ENCODE measurements around the gene PKNOX1.
"Not testable (repeated sequence)": the region's sequence is repeated elsewhere in the genome, so short reads cannot be mapped to it uniquely, and the experiment has no call there.

The PKNOX1 gene

DNA sequence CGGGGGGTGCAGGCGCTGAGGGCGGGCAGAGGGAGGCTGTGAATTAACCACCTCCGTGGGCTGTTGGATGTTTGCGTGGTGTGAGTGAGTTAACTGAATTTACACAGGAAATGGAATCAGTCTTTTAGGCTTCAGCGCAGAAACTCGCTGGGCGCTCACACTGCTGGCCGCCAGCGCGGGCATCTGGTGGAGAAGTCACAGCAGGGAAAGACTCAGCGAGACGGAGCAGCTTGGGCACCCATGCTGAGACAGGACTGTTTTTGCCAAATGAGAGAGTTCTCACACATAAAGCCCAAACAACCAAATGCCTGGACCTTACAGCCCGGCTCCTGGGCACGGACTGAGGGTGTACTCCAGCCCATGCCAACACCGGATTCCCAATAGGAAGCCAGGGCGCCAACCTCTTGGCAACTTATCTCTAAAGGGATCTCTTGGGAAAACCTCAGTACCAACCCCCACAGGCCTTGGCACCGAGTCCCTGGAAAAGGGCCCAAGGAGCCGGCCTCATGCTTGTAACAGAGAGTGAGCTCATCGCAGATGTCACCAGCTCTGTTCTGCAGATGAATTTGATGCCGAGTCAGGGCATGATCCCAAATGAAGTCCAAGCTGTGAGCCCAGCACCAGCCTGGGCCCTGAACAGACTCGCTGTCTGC is 90.0 kb downstream of the PKNOX1 start:
- DNase-seq = not testable (repeated sequence)

- DNase-seq = not testable (repeated sequence)
Observed at GRCh38 chr21:43065991-43066390, 91.6 kb downstream of the PKNOX1 start.

DNA sequence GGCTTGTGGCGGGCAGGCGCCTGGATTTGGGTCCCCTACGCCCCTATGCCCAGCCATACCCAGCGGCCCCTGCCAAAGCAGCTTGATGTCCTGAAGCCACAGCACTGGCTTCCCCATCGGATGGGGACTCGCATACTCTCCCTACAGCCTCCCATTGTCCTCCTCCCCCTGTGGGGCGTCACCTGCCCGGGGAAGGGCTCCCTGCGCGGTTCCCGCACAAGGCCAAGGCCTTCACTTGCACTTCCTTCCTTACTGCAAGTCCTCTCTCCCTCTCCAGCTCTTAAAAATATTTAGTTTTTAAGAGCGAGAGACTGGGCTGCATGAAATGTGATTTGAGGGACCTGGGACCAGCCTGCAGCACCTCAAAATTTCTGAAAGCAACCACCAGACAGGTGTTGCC is 92.3 kb downstream of the PKNOX1 start:
- DNase-seq = not testable (repeated sequence)

GRCh38 chr21:43068065-43068464 is 93.7 kb downstream of the PKNOX1 start:
- not testable (repeated sequence) for DNase-seq

- not testable (repeated sequence) for DNase-seq
Observed at GRCh38 chr21:43069682-43070081, 95.3 kb downstream of the PKNOX1 start.

DNA sequence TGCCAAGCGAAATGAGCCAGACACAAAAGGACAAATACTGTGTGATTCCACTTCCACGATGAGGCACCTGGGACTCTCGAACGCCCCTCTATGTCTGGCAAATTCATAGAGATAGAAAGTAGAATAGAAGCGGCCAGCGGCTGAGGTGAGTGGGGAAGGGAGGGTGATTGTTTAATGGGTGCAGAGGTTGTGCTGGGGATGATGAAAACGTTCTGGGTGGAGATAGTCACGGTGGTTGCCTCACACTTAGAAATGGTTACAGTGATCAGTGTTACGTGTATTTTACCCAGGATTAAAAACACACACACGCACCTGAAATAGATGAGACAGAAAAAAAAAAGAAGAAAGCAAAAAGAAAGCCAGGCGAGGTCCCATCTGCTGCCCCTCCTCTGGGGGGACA is 98.4 kb downstream of the PKNOX1 start:
- not testable (repeated sequence) for DNase-seq

- DNase-seq = not testable (repeated sequence)
Observed at GRCh38 chr21:43074401-43075169, 100.2 kb downstream of the PKNOX1 start.

DNA sequence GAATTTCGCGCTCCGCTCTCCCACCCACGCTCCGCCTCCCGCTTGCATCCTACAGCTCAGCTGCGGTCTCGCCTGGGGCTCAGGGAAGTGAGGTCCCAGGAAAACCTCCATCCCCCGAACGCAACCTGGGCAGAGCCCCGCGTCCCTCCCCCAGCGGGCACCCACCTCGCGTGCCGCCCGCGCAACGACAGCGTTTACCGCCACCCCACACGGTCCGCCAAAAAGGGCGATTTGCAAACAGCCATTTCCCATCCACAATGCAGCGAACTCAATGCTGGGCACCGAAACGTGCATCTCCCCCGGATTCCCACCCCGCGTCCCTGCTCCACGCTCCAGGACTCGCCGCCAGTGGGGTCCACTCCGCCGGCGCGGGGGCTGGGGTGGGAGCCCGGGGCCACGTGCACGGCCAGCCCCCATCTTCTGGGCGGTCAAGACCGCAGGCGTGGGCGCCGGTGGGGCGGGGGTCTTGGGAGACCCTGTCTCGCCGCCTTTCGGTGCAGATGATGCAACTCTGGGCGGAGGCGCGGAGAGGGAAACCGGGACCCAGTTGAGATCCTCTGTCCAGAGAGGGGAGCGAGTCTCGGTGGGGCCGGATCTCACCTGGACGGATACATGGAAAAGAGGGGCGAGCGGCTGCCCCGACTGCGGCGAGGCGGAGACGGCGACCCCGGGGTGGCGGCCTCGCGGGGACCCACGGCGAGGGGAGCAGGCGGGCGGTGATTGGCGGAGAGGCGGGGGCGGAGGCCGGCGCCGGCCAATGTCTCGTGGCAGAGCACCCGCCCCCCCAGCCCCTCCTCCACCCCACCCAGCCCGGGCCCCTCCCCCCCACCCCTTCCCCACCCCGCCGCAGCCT is 101.0 kb downstream of the PKNOX1 start, which contains the start of gene CBS:
TSS of gene CBS (minus strand) at position 666 of the 853 bp plus-strand sequence. CDS start 3,642 bp downstream, outside the sequence.
- not testable (repeated sequence) for DNase-seq

GRCh38 chr21:43076023-43076637 is 101.8 kb downstream of the PKNOX1 start:
- DNase-seq = not testable (repeated sequence)

DNA sequence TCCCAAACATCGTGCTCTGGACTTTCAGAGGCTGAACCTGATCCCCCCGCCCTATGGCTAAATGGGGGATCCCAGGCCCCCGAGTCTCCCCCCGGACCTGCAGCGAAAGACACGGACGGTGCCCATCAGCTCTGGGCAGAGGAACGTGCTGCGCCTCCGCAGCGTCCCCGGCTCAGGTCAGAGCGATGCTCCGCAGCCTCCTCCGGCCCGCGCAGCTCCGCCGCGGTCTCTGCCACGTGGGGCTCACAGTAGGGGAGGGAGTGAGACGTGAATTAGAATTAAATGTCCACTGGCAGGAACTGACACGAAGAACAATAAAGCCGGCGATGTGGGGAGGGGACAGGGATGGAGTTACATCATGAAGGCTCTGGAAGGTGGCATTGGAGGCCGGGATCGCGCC is 102.3 kb downstream of the PKNOX1 start:
- not testable (repeated sequence) for DNase-seq

GRCh38 chr21:43082587-43083300 is 108.4 kb downstream of the PKNOX1 start:
- DNase-seq = not testable (repeated sequence)

All from SHP77 treated with DMSO at 0.1 percent for 48 hours (cell line).